Heart right ventricle (tissue), 16 donors: ENCODE results near the gene RPL15. TPM values are rescaled to one million over a fixed set of nuclear protein-coding genes. Genes with fewer than 3 reads are reported as not detected.
A peak's percentile ranks its signal among the peaks of the same experiment; 100 is the strongest.

Experiments used
- ATAC-seq, 8 donors: fragments of 200-7000 bp; cut with Tn5 transposase; one replicate each; pipeline ENCODE4 v1.9.1; 2020; ENCODE audit warnings: mild to moderate bottlenecking in 8 of 8, moderate library complexity in 8 of 8, moderate number of reproducible peaks in 1 of 8
- DNase-seq, 2 donors: peaks; one replicate each; pipeline ENCODE4 v3.0.0-alpha.2; 2020
- H3K27ac ChIP-seq, 10 donors: fragments of 200-600 bp; sonication (generic) in 2 of 10; one replicate each; pipeline versions ENCODE4 v1.5.0 to v1.8.0; 2020 to 2022; ENCODE audit warnings: mild to moderate bottlenecking in 3 of 10
- H3K27me3 ChIP-seq, 7 donors: fragments of 200-600 bp; one replicate each; pipeline ENCODE4 v1.8.0; 2021 to 2022; ENCODE audit warnings: mild to moderate bottlenecking in 2 of 7
- H3K36me3 ChIP-seq, 9 donors: fragments of 200-600 bp; sonication (generic) in 1 of 9; one replicate each; pipeline versions ENCODE4 v1.5.0 to v1.8.0; 2020 to 2022; ENCODE audit warnings: mild to moderate bottlenecking in 2 of 9
- H3K4me1 ChIP-seq, 9 donors: fragments of 200-600 bp; sonication (generic) in 1 of 9; one replicate each; pipeline versions ENCODE4 v1.5.0 to v1.8.0; 2020 to 2022; ENCODE audit warnings: mild to moderate bottlenecking in 4 of 9
- H3K4me3 ChIP-seq, 10 donors: fragments of 200-600 bp; sonication (generic) in 2 of 10; one replicate each; pipeline versions ENCODE4 v1.5.0 to v1.8.0; 2020 to 2022; ENCODE audit warnings: mild to moderate bottlenecking in 7 of 10, moderate library complexity in 2 of 10
- H3K9me3 ChIP-seq, 11 donors: fragments of 200-600 bp in 10 of 11; sonication (generic) in 2 of 11; one replicate each; pipeline versions ENCODE4 v1.5.0 to v1.8.0; 2013 to 2022; ENCODE audit warnings: mild to moderate bottlenecking in 2 of 11, control low read depth in 1 of 11, moderate library complexity in 1 of 11
- CTCF ChIP-seq, 9 donors: fragments of 200-600 bp; sonication (generic) in 2 of 9; IDR thresholded peaks; one replicate each; pipeline versions ENCODE4 v1.5.0 to v1.8.0; 2021 to 2022; ENCODE audit warnings: antibody characterized with exemption in 9 of 9, mild to moderate bottlenecking in 5 of 9, moderate library complexity in 1 of 9
- WGBS, 2 donors: extraction: QIAGEN DNeasy Blood & Tissue Kit; methylation state at CpG; one replicate each; pipeline ENCODE4 v1.1.7; 2013; ENCODE audit warnings: inconsistent platforms in 1 of 2; 5-methylcytosine and 5-hydroxymethylcytosine counted together
- intact Hi-C, 10 donors: fragments of 100-400 bp; cut with DNase I; formaldehyde crosslinking; loops; one replicate each; pipeline versions ENCODE4 v1.11.1 to v1.14.2; 2022
- polyA plus RNA-seq, 2 donors: library from polyadenylated mRNA; stranded (reverse); fragments of 200-250 nt; gene quantifications; one replicate each; pipeline ENCODE4 v1.2.3, GENCODE V29; 2013
- total RNA-seq, 10 donors: library from RNA; stranded (reverse); fragmentation: NEBNext Ultra II Directional in 3 of 10; extraction: Animal tissue kit (Norgen Biotek cat#: 25700) in 3 of 10; gene quantifications; one replicate each; pipeline versions ENCODE4 v1.2.1 to v1.2.4, GENCODE V29; 2021 to 2023
- donor health status: Arrhythmogenic right ventricular cardiomyopathy.
- donor health status: ischemic (EF 13 %, LVEDD 7.1; RV severe dilation, severe dysfunction).
- donor health status: healthy with polysubstance abuse.
- donor health status: DM: no; HTN: yes; CAD: no.
- donor health status: DM: no; HTN: no; CAD: no.
- donor health status: ischemic (EF 25% LVEDD 6.9; RV normal size, moderate dysfunction).
- donor health status: ischemic (EF 25% LVEDD 5.7; RV mildly dilated, moderate dysfunction).
- donor health status: healthy.
- donor health status: DM: yes; HTN: yes; CAD: no.
- donor health status: Ischemic cardiomyopathy.
- donor health status: ischemic (EF 35%, LVEDD 5.7; RV mildly dilated, moderate dysfunction).
- donor health status: nonischemic (EF 11% LVEDD 7.7; RV severe dilation, severe dysfunction).
- donor health status: DM: yes; HTN: yes; CAD: no.
- donor health status: PGD.
- donor health status: ischemic (EF 29% LVEDD 5.4; RV normal size, mild dysfunction).
- donor health status: nonischemic (EF 23%, LVEDD 6.1; RV moderate dilation, normal function).

RPL15 gene
- total and polyA plus RNA-seq, 12 donors, result 869 to 3,225 (median 932) TPM

- no peak overlapping the region for H3K27ac ChIP-seq
- TF ChIP-seq CTCF (IDR thresholded peaks at IDR 0.05), result no peak
- 59 to 64% methylated on average over 6 of the region's 6 CpGs for WGBS, 2 donors
- peak in 1 of 8 donors; percentile 16 for ATAC-seq
- H3K36me3 ChIP-seq, result no peaks in the 10 kb centered on the region
- no peaks in the 10 kb centered on the region for H3K27me3 ChIP-seq
- no peaks in the 10 kb centered on the region for H3K9me3 ChIP-seq
- intact Hi-C loops, result no loop called here
- H3K4me1 ChIP-seq, result peaks cover 8 to 66% (median 44%) of the 10 kb centered on the region in 9 donors
- H3K4me3 ChIP-seq, result no peak overlapping the region
- DNase-seq, result no peak
Observed at GRCh38 chr3:23874359-23875112, 42.4 kb upstream of the RPL15 start.

GRCh38 chr3:23875113-23875725, 41.7 kb upstream of the RPL15 start:
- WGBS, 2 donors, result 57 to 60% methylated on average over 4 of the region's 4 CpGs

GRCh38 chr3:23876923-23877322, 40.0 kb upstream of the RPL15 start:
- TF ChIP-seq CTCF (IDR thresholded peaks at IDR 0.05), result no peak
- Histone ChIP-seq H3K4me1 (peaks cover 8 to 68% (median 45%) of the 10 kb centered on the region in 9 donors), H3K27ac (no peak overlapping the region), H3K4me3 (no peak overlapping the region), H3K36me3 (peaks cover 0 to 5% (median 0%) of the 10 kb centered on the region in 9 donors), H3K9me3 (no peaks in the 10 kb centered on the region), H3K27me3 (no peaks in the 10 kb centered on the region)
- ATAC-seq, result no peak
- DNase-seq, result no peak
- intact Hi-C loops, result no loop called here
- 65 to 71% methylated on average over 2 of the region's 2 CpGs for WGBS, 2 donors

More at GRCh38 chr3:23875113-23875725, 41.7 kb upstream of the RPL15 start:
- DNase-seq (no peak), ATAC-seq (no peak)
- Histone ChIP-seq H3K9me3 (no peaks in the 10 kb centered on the region), H3K4me3 (no peak overlapping the region), H3K27me3 (no peaks in the 10 kb centered on the region), H3K27ac (no peak overlapping the region), H3K4me1 (peaks cover 8 to 60% (median 38%) of the 10 kb centered on the region in 9 donors), H3K36me3 (no peaks in the 10 kb centered on the region)
- TF ChIP-seq CTCF (IDR thresholded peaks at IDR 0.05), result no peak
- intact Hi-C loops, result no loop called here

GRCh38 chr3:23877329-23877980, 39.5 kb upstream of the RPL15 start:
- no peak overlapping the region for H3K4me3 ChIP-seq
- intact Hi-C loops, result no loop called here
- no peak overlapping the region for H3K27ac ChIP-seq
- H3K27me3 ChIP-seq, result no peaks in the 10 kb centered on the region
- no peaks in the 10 kb centered on the region for H3K9me3 ChIP-seq
- TF ChIP-seq CTCF (IDR thresholded peaks at IDR 0.05), result no peak
- H3K4me1 ChIP-seq, result peaks cover 8 to 68% (median 45%) of the 10 kb centered on the region in 9 donors
- DNase-seq (peak in 1 of 2 donors; percentile 32), ATAC-seq (peak; percentile 14 to 85 (median 49))
- peaks cover 0 to 10% (median 0%) of the 10 kb centered on the region in 9 donors for H3K36me3 ChIP-seq
- 31 to 44% methylated on average over 5 of the region's 5 CpGs for WGBS, 2 donors
